Uterus (tissue), 4 donors: ENCODE results near the gene ATP5F1E. TPM values are rescaled to one million over a fixed set of nuclear protein-coding genes. Genes with fewer than 3 reads are reported as not detected.

Source experiments
- DNase-seq, 2 donors: peaks; one replicate each; pipeline ENCODE4 v3.0.0-alpha.2; 2019 to 2020
- H3K27ac ChIP-seq, 2 donors: fragments of 200-600 bp; sonication (generic); 1 replicate in 1 of 2; 2 replicates in 1 of 2; pipeline ENCODE4 v1.5.1; 2016 to 2018
- H3K27me3 ChIP-seq, 2 donors: fragments of 200-600 bp; sonication (generic); one replicate each; pipeline ENCODE4 v1.5.1; 2018 to 2019; ENCODE audit warnings: control low read depth in 1 of 2
- H3K36me3 ChIP-seq, 2 donors: fragments of 200-600 bp; sonication (generic); one replicate each; pipeline ENCODE4 v1.5.1; 2019; ENCODE audit warnings: control low read depth in 1 of 2
- H3K4me1 ChIP-seq, 2 donors: fragments of 200-600 bp; sonication (generic); one replicate each; pipeline ENCODE4 v1.5.1; 2018 to 2019; ENCODE audit warnings: control low read depth in 1 of 2
- H3K4me3 ChIP-seq, 2 donors: fragments of 200-600 bp; sonication (generic); 1 replicate in 1 of 2; 2 replicates in 1 of 2; pipeline ENCODE4 v1.5.1; 2018 to 2019; ENCODE audit warnings: mild to moderate bottlenecking in 1 of 2
- H3K9me3 ChIP-seq, 2 donors: fragments of 200-600 bp; sonication (generic); one replicate each; pipeline ENCODE4 v1.5.1; 2019; ENCODE audit warnings: control low read depth in 1 of 2
- POLR2A ChIP-seq, 2 donors: fragments of 450-650 bp; IDR thresholded peaks; one replicate each; pipeline ENCODE4 v1.6.1; 2016; ENCODE audit warnings: antibody characterized with exemption in 2 of 2, mild to moderate bottlenecking in 1 of 2, moderate library complexity in 1 of 2
- intact Hi-C: fragments of 100-400 bp; cut with DNase I; formaldehyde crosslinking; loops from one replicate; pipeline ENCODE4 v1.15.1; 2023; ENCODE audit warnings: low total_unique reads
- total RNA-seq, 4 donors: library from RNA; depleted of rRNA in 3 of 4; stranded (reverse); fragments of >200 nt in 3 of 4; gene quantifications; one replicate each; pipeline versions ENCODE4 v1.1.0 to v1.2.4, GENCODE V29; 2014 to 2023
- TF ChIP-seq, protein P1 (sequence below), 4 experiments: fragments of 200-600 bp in 2 of 4; fragments of 450-650 bp in 2 of 4; sonication (generic) in 2 of 4; IDR thresholded peaks; one replicate each; pipeline ENCODE4 v1.5.1; 2016 to 2019; ENCODE audit warnings: antibody characterized with exemption in 4 of 4, mild to moderate bottlenecking in 2 of 4, moderate library complexity in 1 of 4
- donor health status: DM: yes; HTN: yes; CAD: no.

Gene ATP5F1E
- total RNA-seq, 4 donors from 2014 or later: 5.6 to 42.4 (median 21.1) TPM

- TF ChIP-seq, protein P1, sequence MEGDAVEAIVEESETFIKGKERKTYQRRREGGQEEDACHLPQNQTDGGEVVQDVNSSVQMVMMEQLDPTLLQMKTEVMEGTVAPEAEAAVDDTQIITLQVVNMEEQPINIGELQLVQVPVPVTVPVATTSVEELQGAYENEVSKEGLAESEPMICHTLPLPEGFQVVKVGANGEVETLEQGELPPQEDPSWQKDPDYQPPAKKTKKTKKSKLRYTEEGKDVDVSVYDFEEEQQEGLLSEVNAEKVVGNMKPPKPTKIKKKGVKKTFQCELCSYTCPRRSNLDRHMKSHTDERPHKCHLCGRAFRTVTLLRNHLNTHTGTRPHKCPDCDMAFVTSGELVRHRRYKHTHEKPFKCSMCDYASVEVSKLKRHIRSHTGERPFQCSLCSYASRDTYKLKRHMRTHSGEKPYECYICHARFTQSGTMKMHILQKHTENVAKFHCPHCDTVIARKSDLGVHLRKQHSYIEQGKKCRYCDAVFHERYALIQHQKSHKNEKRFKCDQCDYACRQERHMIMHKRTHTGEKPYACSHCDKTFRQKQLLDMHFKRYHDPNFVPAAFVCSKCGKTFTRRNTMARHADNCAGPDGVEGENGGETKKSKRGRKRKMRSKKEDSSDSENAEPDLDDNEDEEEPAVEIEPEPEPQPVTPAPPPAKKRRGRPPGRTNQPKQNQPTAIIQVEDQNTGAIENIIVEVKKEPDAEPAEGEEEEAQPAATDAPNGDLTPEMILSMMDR (IDR thresholded peaks at IDR 0.05): no peak
- TF ChIP-seq POLR2A (IDR thresholded peaks at IDR 0.05): no peak
- intact Hi-C loops: no loop called here
- H3K9me3 ChIP-seq: no peaks in the 10 kb centered on the region
- no peak for DNase-seq
- no peaks in the 10 kb centered on the region for H3K27me3 ChIP-seq
- no peak overlapping the region for H3K4me3 ChIP-seq
- no peaks in the 10 kb centered on the region for H3K36me3 ChIP-seq
- H3K27ac ChIP-seq: no peak overlapping the region
- H3K4me1 ChIP-seq: no peaks in the 10 kb centered on the region
These were observed 18.3 kb upstream of the ATP5F1E start for GRCh38 chr20:59050437-59050836.

DNA sequence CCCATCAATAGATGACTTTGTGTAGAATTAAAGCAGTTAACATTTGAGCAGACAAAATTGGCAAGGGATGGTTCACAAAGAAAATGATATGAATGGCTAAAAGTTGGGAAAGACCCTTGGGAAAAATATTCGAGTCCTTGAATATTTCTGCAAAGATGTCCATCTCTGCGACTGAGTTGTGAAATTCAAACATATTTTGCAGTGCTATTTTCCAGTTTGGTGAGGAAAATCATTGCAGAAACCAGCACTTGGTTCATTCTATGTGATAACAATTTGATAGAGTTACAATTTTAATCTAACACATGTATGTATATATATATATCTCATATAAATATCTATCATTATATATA, 16.5 kb upstream of the ATP5F1E start:
- Histone ChIP-seq H3K9me3 (no peaks in the 10 kb centered on the region), H3K36me3 (no peaks in the 10 kb centered on the region), H3K27ac (no peak overlapping the region), H3K4me1 (no peaks in the 10 kb centered on the region), H3K27me3 (no peaks in the 10 kb centered on the region), H3K4me3 (no peak overlapping the region)
- no peak for TF ChIP-seq POLR2A (IDR thresholded peaks at IDR 0.05)
- TF ChIP-seq, protein P1 (IDR thresholded peaks at IDR 0.05): no peak
- intact Hi-C loops: no loop called here
- no peak for DNase-seq

GRCh38 chr20:59047938-59048680, 16.0 kb upstream of the ATP5F1E start:
- intact Hi-C loops: no loop called here
- no peak overlapping the region for H3K27ac ChIP-seq
- H3K27me3 ChIP-seq: no peaks in the 10 kb centered on the region
- DNase-seq: no peak
- no peak overlapping the region for H3K4me3 ChIP-seq
- H3K4me1 ChIP-seq: no peaks in the 10 kb centered on the region
- TF ChIP-seq POLR2A (IDR thresholded peaks at IDR 0.05): no peak
- TF ChIP-seq, protein P1 (IDR thresholded peaks at IDR 0.05): no peak
- no peaks in the 10 kb centered on the region for H3K9me3 ChIP-seq
- no peaks in the 10 kb centered on the region for H3K36me3 ChIP-seq

DNA sequence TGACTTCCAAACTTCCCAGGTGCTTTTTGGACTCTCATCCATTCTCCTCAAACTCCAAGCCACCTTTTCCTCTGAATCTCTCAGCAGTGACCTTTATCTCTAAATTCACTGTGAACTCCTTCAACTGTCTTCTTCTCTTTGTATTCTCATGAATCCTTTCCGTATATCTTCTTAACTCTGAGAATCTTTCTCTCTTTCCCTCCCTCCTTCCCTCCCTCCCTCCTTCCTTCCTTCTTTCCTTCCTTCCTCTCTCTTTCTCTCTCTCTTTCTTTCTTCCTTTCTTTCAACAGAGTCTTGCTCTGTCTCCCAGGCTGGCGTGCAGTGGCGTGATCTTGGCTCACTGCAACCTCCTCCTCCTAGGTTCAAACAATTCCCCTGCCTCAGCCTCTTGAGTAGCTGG, 14.7 kb upstream of the ATP5F1E start:
- Histone ChIP-seq H3K4me1 (no peaks in the 10 kb centered on the region), H3K27ac (no peak overlapping the region), H3K4me3 (no peak overlapping the region), H3K27me3 (no peaks in the 10 kb centered on the region), H3K36me3 (no peaks in the 10 kb centered on the region), H3K9me3 (no peaks in the 10 kb centered on the region)
- intact Hi-C loops: no loop called here
- DNase-seq: no peak
- TF ChIP-seq POLR2A (IDR thresholded peaks at IDR 0.05): no peak
- TF ChIP-seq, protein P1 (IDR thresholded peaks at IDR 0.05): no peak

GRCh38 chr20:59044796-59045195, 12.7 kb upstream of the ATP5F1E start:
- Histone ChIP-seq H3K36me3 (no peaks in the 10 kb centered on the region), H3K4me1 (no peaks in the 10 kb centered on the region), H3K27ac (no peak overlapping the region), H3K4me3 (no peak overlapping the region), H3K9me3 (no peaks in the 10 kb centered on the region), H3K27me3 (no peaks in the 10 kb centered on the region)
- no peak for DNase-seq
- intact Hi-C loops: no loop called here
- TF ChIP-seq, protein P1 (IDR thresholded peaks at IDR 0.05): no peak
- no peak for TF ChIP-seq POLR2A (IDR thresholded peaks at IDR 0.05)
